Uterus (tissue), 2 donors: ENCODE measurements around the gene ADCY9.

Experiments
- CTCF ChIP-seq, 4 experiments: fragments of 200-600 bp in 2 of 4; fragments of 450-650 bp in 2 of 4; sonication (generic) in 2 of 4; IDR thresholded peaks; one replicate each; pipeline ENCODE4 v1.5.1; 2016 to 2019; ENCODE audit warnings: antibody characterized with exemption in 4 of 4, mild to moderate bottlenecking in 2 of 4, moderate library complexity in 1 of 4
- POLR2A ChIP-seq, 2 donors: fragments of 450-650 bp; IDR thresholded peaks; one replicate each; pipeline ENCODE4 v1.6.1; 2016; ENCODE audit warnings: antibody characterized with exemption in 2 of 2, mild to moderate bottlenecking in 1 of 2, moderate library complexity in 1 of 2

GRCh38 chr16:3980253-3981111 lies 135.8 kb downstream of the ADCY9 start:
- TF ChIP-seq CTCF (IDR thresholded peaks at IDR 0.05) (no peak), POLR2A (IDR thresholded peaks at IDR 0.05) (no peak)
